K562 (cell line): ENCODE data around the gene AQP9. TPM values are rescaled to one million over a fixed set of nuclear protein-coding genes. Genes with fewer than 3 reads are reported as not detected.

Experiments
- ATAC-seq: fragments of 200-7000 bp; cut with Tn5 transposase; 3 replicates; pipeline ENCODE4 v1.9.1; 2020; ENCODE audit warnings: moderate library complexity
- BruUV-seq: library from RNA; stranded (reverse); fragments of 400-500 nt; replicated peaks from 2 replicates; lab custom pipeline; 2021; lab: Mats Ljungman, UMichigan
- CTCF ChIA-PET: fragments of 300-600 bp; formaldehyde crosslinking; extraction: SDS; loops from one replicate; lab custom pipeline; 2021; ENCODE audit warnings: low intra/inter-chr PET ratio; lab: Yijun Ruan, JAX
- POLR2A ChIA-PET: fragments of 300-600, 350-650 bp; sonication (Branson Sonifier 250); formaldehyde crosslinking; extraction: SDS; loops from one replicate; lab custom pipeline; 2021; ENCODE audit warnings: antibody characterized with exemption, inconsistent platforms; lab: Yijun Ruan, JAX
- DNase-seq, 4 experiments: peaks; one replicate each; pipeline versions ENCODE4 v3.0.0 to v3.0.0-alpha.2; 2011 to 2018; ENCODE audit warnings: low spot score in 3 of 4, mixed read lengths in 3 of 4; ENCODE audit errors: extremely low read depth in 1 of 4
- FAIRE-seq: peaks from 2 replicates; lab custom pipeline; 2011; peaks lifted over from hg19 to GRCh38; lab: Jason Lieb, UNC
- H2AFZ ChIP-seq: 2 replicates; pipeline ENCODE4 v1.6.0; 2011; ENCODE audit warnings: low read depth, low read length, control low read depth, inconsistent platforms
- H3K27ac ChIP-seq: fragments of 200-600 bp; 3 replicates; pipeline ENCODE4 v1.8.0; 2011; ENCODE audit warnings: low read depth, mild to moderate bottlenecking, control low read depth, inconsistent platforms, low read length, moderate library complexity, mixed read lengths; ENCODE audit errors: extremely low read depth
- H3K27me3 ChIP-seq, 2 experiments: fragments of 300-600 bp in 1 of 2; 2 replicates in 1 of 2; 3 replicates in 1 of 2; pipeline versions ENCODE4 v1.6.0 to v1.8.0; 2011; ENCODE audit warnings: inconsistent platforms in 2 of 2, low read length in 2 of 2, mild to moderate bottlenecking in 1 of 2, mixed read lengths in 1 of 2, moderate library complexity in 1 of 2; ENCODE audit not compliant: control insufficient read depth in 2 of 2, insufficient read depth in 2 of 2
- H3K36me3 ChIP-seq: fragments of 300-600 bp; 3 replicates; pipeline ENCODE4 v1.8.0; 2011; ENCODE audit warnings: mild to moderate bottlenecking, low read length, inconsistent platforms; ENCODE audit not compliant: control insufficient read depth, insufficient read depth
- H3K4me1 ChIP-seq, 2 experiments: fragments of 200-600 bp in 1 of 2; replicated peaks in 1 of 2; 2 replicates in 1 of 2; 3 replicates in 1 of 2; pipeline versions ENCODE4 v1.5.1 to v1.8.0; 2011; ENCODE audit warnings: inconsistent platforms in 2 of 2, low read length in 2 of 2, mild to moderate bottlenecking in 1 of 2, mixed read lengths in 1 of 2, moderate library complexity in 1 of 2; ENCODE audit not compliant: control insufficient read depth in 2 of 2, insufficient read depth in 2 of 2
- H3K4me2 ChIP-seq: 2 replicates; pipeline ENCODE4 v1.6.1; 2011; ENCODE audit warnings: low read length, control low read depth, inconsistent platforms, mixed read lengths; ENCODE audit not compliant: insufficient read depth
- H3K4me3 ChIP-seq: fragments of 200-600 bp; sonication (generic), shearing (Covaris generic); 2 replicates; pipeline ENCODE4 v1.5.1; 2016; ENCODE audit warnings: control low read depth, inconsistent platforms
- H3K79me2 ChIP-seq: fragments of 200-600 bp; 3 replicates; pipeline ENCODE4 v1.8.0; 2011; ENCODE audit warnings: low read length, inconsistent platforms; ENCODE audit not compliant: control insufficient read depth, insufficient read depth
- H3K9ac ChIP-seq, 2 experiments: 2 replicates each; pipeline versions ENCODE4 v1.6.0 to v1.6.1; 2011; ENCODE audit warnings: low read depth in 2 of 2, low read length in 2 of 2, control low read depth in 1 of 2, inconsistent platforms in 1 of 2, mild to moderate bottlenecking in 1 of 2, mixed read lengths in 1 of 2; ENCODE audit not compliant: insufficient read depth in 1 of 2
- H3K9me1 ChIP-seq: one replicate; pipeline ENCODE4 v1.6.0; 2011; ENCODE audit warnings: inconsistent platforms, mild to moderate bottlenecking, low read length, moderate library complexity; ENCODE audit not compliant: control insufficient read depth, insufficient read depth
- H3K9me3 ChIP-seq: replicated peaks from 2 replicates; pipeline ENCODE4 v1.5.1; 2011; ENCODE audit warnings: low read depth, low read length, inconsistent platforms; ENCODE audit not compliant: control insufficient read depth, insufficient read depth
- H4K20me1 ChIP-seq: replicated peaks from 2 replicates; pipeline ENCODE4 v1.6.1; 2011; ENCODE audit warnings: low read length, inconsistent platforms, mixed read lengths; ENCODE audit not compliant: control insufficient read depth, insufficient read depth
- ATF7 ChIP-seq: fragments of 450-650 bp; IDR thresholded peaks from 2 replicates; pipeline ENCODE4 v1.7.1; 2014; ENCODE audit warnings: mild to moderate bottlenecking, moderate library complexity
- BCOR ChIP-seq: fragments of 450-650 bp; IDR thresholded peaks from 2 replicates; pipeline ENCODE4 v1.6.1; 2016
- CBX2 ChIP-seq: fragments of 200-600 bp; sonication (generic); IDR thresholded peaks from one replicate; pipeline ENCODE4 v1.6.1; 2012; ENCODE audit warnings: mild to moderate bottlenecking, low read length, inconsistent platforms; ENCODE audit not compliant: insufficient read depth, poor library complexity, severe bottlenecking
- CEBPB ChIP-seq: fragments of 450-650 bp; IDR thresholded peaks from 2 replicates; pipeline ENCODE4 v1.6.1; 2016; ENCODE audit warnings: missing genetic modification characterization, missing compliant biosample characterization
- CEBPG ChIP-seq, 3 experiments: fragments of 200-800 bp in 1 of 3; sonication (Bioruptor generic) in 1 of 3; sonication (generic) in 1 of 3; formaldehyde crosslinking in 1 of 3; IDR thresholded peaks in 2 of 3; conservative IDR thresholded peaks in 1 of 3; 2 replicates each; pipeline versions ENCODE4 v1.6.1 to v1.8.0; 2016 to 2022; ENCODE audit warnings: missing compliant biosample characterization in 2 of 3, missing genetic modification characterization in 2 of 3, mild to moderate bottlenecking in 1 of 3, missing genetic modification reagents in 1 of 3
- ELF2 ChIP-seq: fragments of 250-450 bp; sonication (Bioruptor Pico); IDR thresholded peaks from 2 replicates; pipeline ENCODE4 v1.5.0; 2021; ENCODE audit warnings: mild to moderate bottlenecking
- EP300 ChIP-seq: IDR thresholded peaks from 2 replicates; pipeline ENCODE4 v1.6.1; 2012; ENCODE audit warnings: low read length, improper control_type of control experiment
- HEY1 ChIP-seq: fragments of 250-450 bp; sonication (Bioruptor Pico); IDR thresholded peaks from 2 replicates; pipeline ENCODE4 v1.5.0; 2020; ENCODE audit warnings: mild to moderate bottlenecking, moderate library complexity, borderline replicate concordance
- JUND ChIP-seq, 2 experiments: IDR thresholded peaks; 2 replicates in 1 of 2; 3 replicates in 1 of 2; pipeline ENCODE4 v1.6.1; 2011; ENCODE audit warnings: borderline replicate concordance in 2 of 2, low read depth in 2 of 2, low read length in 2 of 2, improper control_type of control experiment in 1 of 2, missing biosample characterization in 1 of 2, missing genetic modification characterization in 1 of 2, missing genetic modification reagents in 1 of 2
- KLF1 ChIP-seq: fragments of 450-650 bp; IDR thresholded peaks from 2 replicates; pipeline ENCODE4 v1.6.1; 2016; ENCODE audit warnings: missing genetic modification characterization, missing compliant biosample characterization
- MNT ChIP-seq, 2 experiments: fragments of 450-650 bp; conservative IDR thresholded peaks; 2 replicates each; pipeline ENCODE4 v1.6.1; 2017; ENCODE audit warnings: mild to moderate bottlenecking in 2 of 2, moderate library complexity in 2 of 2
- PHB2 ChIP-seq: fragments of 450-650 bp; IDR thresholded peaks from 2 replicates; pipeline ENCODE4 v1.6.1; 2017; ENCODE audit warnings: low read depth
- RCOR1 ChIP-seq, 2 experiments: IDR thresholded peaks; 2 replicates each; pipeline ENCODE4 v1.6.1; 2012; ENCODE audit warnings: low read depth in 2 of 2, low read length in 2 of 2, borderline replicate concordance in 1 of 2, improper control_type of control experiment in 1 of 2
- SMARCC2 ChIP-seq: fragments of 450-650 bp; IDR thresholded peaks from 2 replicates; pipeline ENCODE4 v1.6.1; 2017; ENCODE audit warnings: antibody characterized with exemption, moderate library complexity, mild to moderate bottlenecking, low read depth
- SOX6 ChIP-seq: fragments of 450-650 bp; IDR thresholded peaks from 2 replicates; pipeline ENCODE4 v1.6.1; 2014; ENCODE audit warnings: mild to moderate bottlenecking
- STAT5A ChIP-seq: IDR thresholded peaks from 2 replicates; pipeline ENCODE4 v1.6.1; 2012; ENCODE audit warnings: low read length, inconsistent platforms, borderline replicate concordance
- TRIM24 ChIP-seq, 2 experiments: fragments of 450-650 bp; IDR thresholded peaks; 2 replicates each; pipeline ENCODE4 v1.6.1; 2016
- ZNF436 ChIP-seq: fragments of 250-450, 450-650 bp; sonication (Bioruptor Pico); formaldehyde crosslinking; IDR thresholded peaks from 2 replicates; pipeline ENCODE4 v1.7.0; 2020; ENCODE audit warnings: mild to moderate bottlenecking
- WGBS: fragments of 100-300 bp; shearing (Covaris generic); methylation state at CpG from one replicate; pipeline ENCODE4 v1.1.6; 2016; ENCODE audit warnings: low coverage, mixed read lengths; ENCODE audit not compliant: insufficient coverage; ENCODE audit errors: missing lambda C conversion rate; 5-methylcytosine and 5-hydroxymethylcytosine counted together
- in situ Hi-C: fragments of 300-500 bp; cut with MboI; formaldehyde crosslinking; loops from 4 replicates; pipeline ENCODE4 v1.15.0; 2018; ENCODE audit warnings: inconsistent platforms, mixed read lengths
- intact Hi-C: fragments of 100-400 bp; cut with micrococcal nuclease; formaldehyde crosslinking; loops from 2 replicates; pipeline ENCODE4 v1.14.2; 2022
- polyA plus RNA-seq, 8 experiments: library from polyadenylated mRNA; depleted of rRNA in 4 of 8; stranded (reverse) in 5 of 8; unstranded in 3 of 8; fragments of >200 nt; fragmentation: Nextera tagmentation in 2 of 8; fragmentation: Illumina TruSeq in 1 of 8; extraction: Ambion mirVana in 2 of 8; extraction: Trizol in 1 of 8; gene quantifications; 2 replicates each; pipeline versions ENCODE4 v1.2.1 to v1.2.3, GENCODE V29; 2011 to 2014; ENCODE audit warnings: inconsistent platforms in 1 of 8, missing spikeins in 1 of 8
- total RNA-seq, 7 experiments: library from RNA; depleted of rRNA in 6 of 7; stranded (reverse); fragments of >200 nt in 6 of 7; fragmentation: Illumina TruSeq in 2 of 7; extraction: Trizol in 2 of 7; gene quantifications; 2 replicates each; pipeline versions ENCODE4 v1.2.1 to v1.2.3, GENCODE V29; 2011 to 2021; ENCODE audit warnings: low replicate concordance in 1 of 7
- TF ChIP-seq, protein P1 (sequence below): fragments of 450-650 bp; formaldehyde crosslinking; IDR thresholded peaks from 2 replicates; pipeline ENCODE4 v1.4.0; 2022; ENCODE audit warnings: mild to moderate bottlenecking, moderate library complexity

AQP9 gene
- total and polyA plus RNA-seq, 9 of the 15 experiments (the other 6 are each of a cell fraction or from before 2014, with no cell fraction given): 0.04 to 0.33 (median 0.07) TPM; not detected in 4

- no peaks in the 10 kb centered on the region for H3K36me3 ChIP-seq
- H3K27me3 ChIP-seq: no peaks in the 10 kb centered on the region
- intact Hi-C loops (loop anchor here (5.0 kb wide), 1 partner anchor 199 kb away; the partner anchor contains the start of gene LIPC), in situ Hi-C loops (loop anchor here (5.0 kb wide), 1 partner anchor 524 kb away; no protein-coding TSS in a partner anchor)
- no peaks in the 10 kb centered on the region for H4K20me1 ChIP-seq
- DNase-seq: no peak
- no peak overlapping the region for H2AFZ ChIP-seq
- no peak for FAIRE-seq
- H3K79me2 ChIP-seq: no peaks in the 10 kb centered on the region
- H3K9ac ChIP-seq: no peak overlapping the region
- H3K4me2 ChIP-seq: no peak overlapping the region
- H3K4me3 ChIP-seq: no peak overlapping the region
- no TSS peak for BruUV-seq
- POLR2A ChIA-PET: interaction anchor here (1.0 kb wide), 1 partner anchor 24 kb away, joined by 3 read pairs; no protein-coding TSS in a partner anchor
- no peaks in the 10 kb centered on the region; a peak in 1 of 5 replicates for H3K4me1 ChIP-seq
- no peak overlapping the region for H3K27ac ChIP-seq
- CTCF ChIA-PET: no interaction called here
- WGBS: 0% methylated on average over 1 of the region's 1 CpG
- no peaks in the 10 kb centered on the region for H3K9me1 ChIP-seq
- H3K9me3 ChIP-seq: no peaks in the 10 kb centered on the region
- no peak for ATAC-seq
- peak; percentile 40; the same call in 1 of the 2 replicates for TF ChIP-seq ATF7
- peak; percentile 39; the same call in 1 of the 2 replicates for TF ChIP-seq EP300
- no peak for TF ChIP-seq PHB2
- TF ChIP-seq SOX6: peak; percentile 67; the same call in 1 of the 2 replicates
- TF ChIP-seq, protein P1, sequence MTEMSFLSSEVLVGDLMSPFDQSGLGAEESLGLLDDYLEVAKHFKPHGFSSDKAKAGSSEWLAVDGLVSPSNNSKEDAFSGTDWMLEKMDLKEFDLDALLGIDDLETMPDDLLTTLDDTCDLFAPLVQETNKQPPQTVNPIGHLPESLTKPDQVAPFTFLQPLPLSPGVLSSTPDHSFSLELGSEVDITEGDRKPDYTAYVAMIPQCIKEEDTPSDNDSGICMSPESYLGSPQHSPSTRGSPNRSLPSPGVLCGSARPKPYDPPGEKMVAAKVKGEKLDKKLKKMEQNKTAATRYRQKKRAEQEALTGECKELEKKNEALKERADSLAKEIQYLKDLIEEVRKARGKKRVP (CRISPR knock-in tag): peak; percentile 81
- TF ChIP-seq HEY1 (CRISPR knock-in tag): no peak
- peak; percentile 36 to 84; a peak in 2 of 4 replicates for TF ChIP-seq TRIM24 (IDR thresholded peaks at IDR 0.05)
- TF ChIP-seq BCOR: no peak
- peak; percentile 42; the same call in 1 of the 2 replicates for TF ChIP-seq JUND (IDR thresholded peaks at IDR 0.05; ENCODE audit: borderline replicate concordance, low read depth, low read length)
- TF ChIP-seq JUND (tag; IDR thresholded peaks at IDR 0.05; ENCODE audit: borderline replicate concordance, low read depth, low read length): no peak; the same call in 2 of the 3 replicates
- TF ChIP-seq STAT5A: no peak
- no peak for TF ChIP-seq SMARCC2
- peak; percentile 69 for TF ChIP-seq CEBPB (tag)
- TF ChIP-seq RCOR1 (IDR thresholded peaks at IDR 0.05; ENCODE audit: borderline replicate concordance in 1 of 2, low read depth in 2 of 2, low read length in 2 of 2): no peak
- TF ChIP-seq ELF2: no peak
- no peak for TF ChIP-seq CBX2
- no peak for TF ChIP-seq ZNF436 (CRISPR knock-in tag)
- TF ChIP-seq CEBPG (CRISPR knock-in tag; IDR thresholded peaks at IDR 0.05): 0 out of 2 replicates have a peak, but pooled peaks have one; percentile 48
- TF ChIP-seq CEBPG (tag; conservative IDR thresholded peaks at IDR 0.05 in 1 of 2, IDR thresholded peaks at IDR 0.05 in 1 of 2): peak; percentile 96 to 98
- no peak for TF ChIP-seq MNT (conservative IDR thresholded peaks at IDR 0.05)
- TF ChIP-seq KLF1 (tag): no peak
Observed at GRCh38 chr15:58233341-58233740, 95.2 kb downstream of the AQP9 start.
